ENCODE measurements around the gene DDIT4L.

The DDIT4L gene

DNA sequence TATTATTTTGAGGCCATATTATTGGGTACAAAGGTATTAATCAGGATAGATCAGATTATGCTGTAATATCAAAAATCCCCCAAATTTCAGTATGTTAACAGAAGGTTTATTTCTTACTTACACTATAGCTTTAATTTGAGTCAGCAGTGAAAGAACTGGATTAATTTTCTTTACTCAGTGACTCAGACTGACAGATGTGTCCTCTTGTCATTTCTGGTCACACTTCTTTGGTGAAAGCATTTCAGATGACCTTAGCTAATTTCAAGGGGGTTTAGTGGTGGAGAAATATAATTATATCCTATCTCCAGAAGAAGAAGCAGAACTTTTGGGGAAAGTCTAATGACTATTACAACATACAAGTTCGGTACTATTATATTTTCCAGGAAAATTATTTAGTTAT, 12.4 kb downstream of the DDIT4L start:
- DNase-seq (ENCODE audit: insufficient read length, low spot score) (no peak), FAIRE-seq (no peak)
- TF ChIP-seq POLR2A (IDR thresholded peaks at IDR 0.05; ENCODE audit: low read depth, low read length), result no peak

DNA sequence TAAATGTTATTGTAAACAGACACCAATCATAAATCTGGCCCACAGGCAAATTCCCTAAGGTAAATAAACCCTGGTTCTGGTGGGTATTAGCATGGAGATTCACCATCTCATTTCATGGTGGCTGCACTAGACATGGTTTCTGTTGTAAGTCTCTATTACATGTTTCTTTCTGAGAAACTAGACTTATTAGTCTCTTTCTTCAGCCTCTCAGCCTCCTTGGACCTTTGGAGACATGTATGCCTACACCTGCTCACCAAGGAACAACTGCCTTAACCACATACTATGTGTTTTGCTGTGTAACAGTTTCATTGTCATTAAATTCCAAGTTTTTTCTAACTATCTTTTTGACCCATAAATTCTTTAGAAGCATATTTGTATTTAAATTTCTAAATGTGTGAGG, 13.1 kb downstream of the DDIT4L start:
- FAIRE-seq, result no peak
- TF ChIP-seq POLR2A (IDR thresholded peaks at IDR 0.05; ENCODE audit: low read depth, low read length), result no peak
- DNase-seq (ENCODE audit: insufficient read length, low spot score), result no peak

DNA sequence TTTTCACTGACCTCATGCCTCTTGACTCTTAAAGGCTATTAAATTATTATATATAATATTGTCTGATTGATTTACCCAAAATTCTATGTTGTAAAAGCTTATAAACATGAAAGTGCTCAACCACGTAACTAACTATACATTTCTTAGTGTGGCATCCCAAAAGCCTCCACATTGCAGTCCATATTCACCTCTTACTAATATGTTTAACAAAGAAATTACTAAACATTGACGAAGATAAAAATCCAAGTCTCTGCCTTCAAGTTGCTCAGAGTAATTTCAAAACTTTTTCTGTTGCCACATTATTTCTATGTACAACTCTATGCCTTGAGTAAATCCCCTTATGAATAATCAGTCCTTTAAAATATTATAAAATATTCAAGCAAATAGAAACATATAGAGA, 14.4 kb downstream of the DDIT4L start:
- FAIRE-seq, result no peak
- TF ChIP-seq POLR2A (IDR thresholded peaks at IDR 0.05; ENCODE audit: low read depth, low read length), result no peak
- no peak for DNase-seq (ENCODE audit: insufficient read length, low spot score)

DNA sequence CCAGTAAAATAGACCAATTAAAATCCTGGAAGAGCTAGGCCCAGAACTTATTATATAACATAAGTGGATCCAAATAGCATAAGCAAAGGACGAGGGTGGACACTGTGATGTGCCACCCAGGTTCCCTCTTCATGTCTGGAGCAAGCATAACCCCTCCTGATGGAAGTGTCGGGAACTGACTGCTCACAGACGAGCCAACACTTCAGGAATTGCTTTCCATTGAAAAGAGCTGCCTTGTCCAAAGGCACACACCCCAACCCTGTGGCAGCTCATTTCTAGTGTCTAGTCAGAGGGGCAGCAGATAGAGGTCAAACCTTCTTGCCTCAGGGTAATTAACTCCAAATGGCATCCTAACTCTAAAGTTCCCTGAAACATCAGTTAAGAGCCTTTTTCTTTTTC, 15.3 kb downstream of the DDIT4L start:
- no peak for TF ChIP-seq POLR2A (IDR thresholded peaks at IDR 0.05; ENCODE audit: low read depth, low read length)
- FAIRE-seq, result no peak
- no peak for DNase-seq (ENCODE audit: insufficient read length, low spot score)

DNA sequence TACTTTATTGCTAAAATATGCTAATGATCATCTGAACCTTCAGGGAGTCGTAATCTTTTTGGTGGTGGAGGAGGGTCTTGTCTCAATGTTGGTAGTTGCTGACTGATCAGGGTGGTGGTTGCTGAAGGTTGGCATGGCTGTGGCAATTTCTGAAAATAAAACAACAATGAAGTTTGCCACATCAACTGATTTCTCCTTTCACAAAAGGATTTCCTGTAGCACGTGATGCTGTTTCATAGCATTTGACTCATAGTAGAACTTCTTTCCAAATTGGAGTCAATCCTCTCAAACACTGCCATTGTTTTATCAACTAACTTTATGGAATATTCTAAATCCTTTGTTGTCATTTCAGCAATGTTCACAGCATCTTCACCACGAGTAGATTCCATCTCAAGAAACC, 19.3 kb downstream of the DDIT4L start:
- FAIRE-seq (no peak), DNase-seq (ENCODE audit: insufficient read length, low spot score) (no peak)
- no peak for TF ChIP-seq POLR2A (IDR thresholded peaks at IDR 0.05; ENCODE audit: low read depth, low read length)

DNA sequence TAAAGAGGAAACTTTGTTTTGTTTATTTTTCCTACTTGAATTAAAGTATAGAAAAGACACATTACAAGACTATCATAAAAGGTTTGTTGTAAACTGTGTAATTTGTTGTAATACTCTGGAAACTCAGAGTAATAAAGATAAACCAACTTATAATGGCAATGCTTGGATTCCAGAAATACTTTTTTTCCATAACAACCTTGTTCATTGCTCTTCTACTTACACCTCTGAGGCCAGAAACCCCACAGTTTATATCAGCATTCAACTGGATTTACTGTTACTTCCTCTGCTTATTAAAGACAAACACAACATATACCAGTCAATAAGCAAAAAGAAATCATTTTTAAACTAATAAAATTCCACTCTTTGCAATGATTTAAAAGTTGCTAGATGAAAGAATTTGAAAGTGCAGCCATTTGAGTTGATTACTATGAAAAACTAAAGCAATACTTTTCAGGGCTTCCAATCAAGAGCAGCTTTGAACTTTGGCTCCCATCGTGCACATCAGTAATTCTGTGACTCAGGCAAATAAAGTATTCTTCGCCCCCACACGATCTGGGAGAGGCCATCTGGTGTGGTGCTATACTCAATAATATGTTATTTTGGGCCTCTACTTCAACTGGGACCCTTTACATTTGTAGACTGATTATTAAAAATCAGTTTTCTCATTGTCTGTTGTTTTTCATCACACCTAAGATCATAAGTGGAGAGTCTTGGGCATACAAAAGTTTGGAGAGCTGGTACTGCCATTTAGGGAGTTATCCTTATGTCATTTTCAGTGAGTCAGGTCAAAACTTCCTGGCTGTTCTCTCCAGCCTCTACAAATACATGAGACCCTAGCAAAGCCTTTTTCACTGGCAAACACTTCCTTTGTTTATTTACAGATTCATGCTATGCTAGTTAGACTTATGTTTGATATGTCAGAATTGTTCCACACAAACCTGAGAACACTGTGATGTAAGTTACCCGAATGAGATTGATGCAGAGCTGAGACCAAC, 20.5 kb downstream of the DDIT4L start:
- FAIRE-seq (no peak), DNase-seq (ENCODE audit: insufficient read length, low spot score) (no peak)
- no peak for TF ChIP-seq POLR2A (IDR thresholded peaks at IDR 0.05; ENCODE audit: low read depth, low read length)

DNA sequence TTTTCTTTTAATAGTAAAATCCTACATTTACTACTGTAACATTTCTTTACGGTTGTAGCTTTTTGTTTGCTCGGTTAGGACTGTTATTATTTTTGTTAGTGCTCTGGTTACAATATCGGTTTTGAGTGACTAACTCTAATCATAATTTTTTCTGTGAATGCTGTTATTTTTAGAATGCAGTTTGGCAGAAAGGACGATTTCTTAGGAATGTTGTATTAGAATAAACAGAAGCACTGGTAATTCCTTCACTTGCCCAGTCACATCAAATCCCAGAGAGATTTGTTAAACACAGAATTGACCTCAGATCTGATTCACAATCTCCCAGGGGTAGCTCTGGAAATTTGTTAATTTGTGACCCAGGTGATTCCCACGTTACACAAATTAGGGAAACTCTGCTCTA, 21.7 kb downstream of the DDIT4L start:
- DNase-seq (ENCODE audit: insufficient read length, low spot score) (no peak), FAIRE-seq (no peak)
- TF ChIP-seq POLR2A (IDR thresholded peaks at IDR 0.05; ENCODE audit: low read depth, low read length), result no peak

DNA sequence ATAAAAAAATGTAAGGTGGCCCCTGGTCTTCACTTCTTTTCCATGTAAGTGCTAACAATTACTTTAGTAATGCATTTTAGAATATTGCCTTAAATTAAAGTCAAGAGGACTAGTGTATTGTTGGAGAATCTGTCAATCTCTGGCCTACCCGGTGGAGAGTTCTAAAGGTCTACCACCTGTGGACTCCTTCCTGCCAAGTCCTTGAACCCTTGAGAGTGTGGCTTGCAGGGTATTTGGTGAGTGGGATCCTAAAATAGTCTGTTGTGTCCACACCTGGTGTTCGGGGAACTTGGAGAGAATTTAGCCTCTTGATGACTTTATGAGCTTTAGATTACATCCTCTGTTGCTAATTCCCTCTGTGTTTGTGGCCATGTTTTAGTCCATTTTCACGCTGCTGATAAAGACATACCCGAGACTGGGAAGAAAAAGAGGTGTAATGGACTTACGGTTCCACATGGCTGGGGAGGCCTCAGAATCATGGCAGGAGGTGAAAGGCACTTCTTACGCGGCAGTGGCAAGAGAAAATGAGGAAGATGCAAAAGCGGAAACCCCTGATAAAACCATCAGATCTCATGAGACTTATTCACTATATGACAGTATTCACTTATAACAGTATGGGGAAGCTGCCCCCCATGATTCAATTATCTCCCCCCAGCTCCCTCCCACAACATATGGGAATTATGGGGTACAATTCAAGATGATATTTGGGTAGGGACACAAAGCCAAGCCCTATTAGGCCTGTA, 23.8 kb downstream of the DDIT4L start:
- no peak for TF ChIP-seq POLR2A (IDR thresholded peaks at IDR 0.05; ENCODE audit: low read depth, low read length)
- DNase-seq (ENCODE audit: insufficient read length, low spot score) (no peak), FAIRE-seq (no peak)

DNA sequence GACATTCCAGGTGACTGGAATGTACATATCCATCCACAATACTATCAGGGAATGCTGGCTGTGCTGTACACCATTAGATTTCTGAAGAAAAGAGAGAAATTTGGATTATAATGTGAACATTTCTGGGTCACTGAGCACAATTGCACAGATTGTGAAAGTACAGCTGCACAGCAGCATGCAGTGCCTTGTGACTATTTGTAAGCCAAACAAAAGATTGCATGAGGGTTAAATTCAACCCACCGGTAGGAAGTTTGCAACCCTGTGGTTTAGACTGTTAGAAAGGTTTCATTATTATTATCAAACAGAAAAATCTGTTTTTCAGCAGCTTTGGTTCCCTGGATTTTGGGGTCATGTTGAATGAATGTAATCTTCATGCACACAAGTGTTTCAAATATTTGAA, 24.5 kb downstream of the DDIT4L start:
- no peak for TF ChIP-seq POLR2A (IDR thresholded peaks at IDR 0.05; ENCODE audit: low read depth, low read length)
- DNase-seq (ENCODE audit: insufficient read length, low spot score), result no peak
- no peak for FAIRE-seq

DNA sequence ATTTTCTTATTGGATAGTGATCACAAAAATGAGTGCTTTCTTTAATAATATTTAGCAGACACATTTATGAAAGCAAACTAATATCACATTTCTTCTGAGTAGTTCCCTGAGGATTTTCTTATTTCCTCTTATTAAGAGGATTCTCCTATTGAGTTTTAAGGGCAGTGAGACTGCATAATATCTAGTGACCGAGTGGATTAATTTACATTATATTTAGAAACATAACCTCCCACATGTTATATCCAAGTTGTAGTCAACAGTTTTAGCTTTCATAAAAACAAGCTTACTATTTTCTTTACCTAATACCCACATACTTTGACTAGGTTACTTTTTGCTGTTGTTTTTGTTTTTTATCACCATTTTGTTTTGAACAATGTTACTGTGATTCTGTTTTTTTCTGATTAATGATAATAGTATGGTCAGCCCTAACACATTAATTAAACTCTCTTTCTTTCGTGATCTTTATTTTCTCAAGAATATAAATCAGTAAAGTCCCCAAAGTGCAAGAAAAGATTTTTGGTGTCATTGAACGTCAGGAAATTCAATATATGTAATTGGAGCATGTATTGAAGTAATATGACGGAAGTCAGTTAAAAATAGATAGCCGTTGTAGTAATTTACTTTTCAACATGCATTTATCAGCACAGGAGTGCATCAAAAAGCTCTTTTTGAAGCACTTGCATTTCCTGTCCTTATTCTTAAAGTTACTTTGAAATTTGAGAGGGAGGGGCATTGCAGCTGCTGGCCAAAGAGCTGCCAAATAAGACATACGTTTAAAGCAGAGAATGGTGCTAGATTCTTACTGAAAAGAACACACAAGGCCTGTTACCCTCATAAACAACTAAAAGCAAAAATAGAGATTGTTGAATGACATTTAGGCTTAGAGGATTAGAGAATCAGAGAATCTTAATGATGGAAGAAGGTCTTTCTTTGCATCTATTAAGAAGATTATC, 25.2 kb downstream of the DDIT4L start:
- DNase-seq (ENCODE audit: insufficient read length, low spot score), result no peak
- no peak for FAIRE-seq
- no peak for TF ChIP-seq POLR2A (IDR thresholded peaks at IDR 0.05; ENCODE audit: low read depth, low read length)

DNA sequence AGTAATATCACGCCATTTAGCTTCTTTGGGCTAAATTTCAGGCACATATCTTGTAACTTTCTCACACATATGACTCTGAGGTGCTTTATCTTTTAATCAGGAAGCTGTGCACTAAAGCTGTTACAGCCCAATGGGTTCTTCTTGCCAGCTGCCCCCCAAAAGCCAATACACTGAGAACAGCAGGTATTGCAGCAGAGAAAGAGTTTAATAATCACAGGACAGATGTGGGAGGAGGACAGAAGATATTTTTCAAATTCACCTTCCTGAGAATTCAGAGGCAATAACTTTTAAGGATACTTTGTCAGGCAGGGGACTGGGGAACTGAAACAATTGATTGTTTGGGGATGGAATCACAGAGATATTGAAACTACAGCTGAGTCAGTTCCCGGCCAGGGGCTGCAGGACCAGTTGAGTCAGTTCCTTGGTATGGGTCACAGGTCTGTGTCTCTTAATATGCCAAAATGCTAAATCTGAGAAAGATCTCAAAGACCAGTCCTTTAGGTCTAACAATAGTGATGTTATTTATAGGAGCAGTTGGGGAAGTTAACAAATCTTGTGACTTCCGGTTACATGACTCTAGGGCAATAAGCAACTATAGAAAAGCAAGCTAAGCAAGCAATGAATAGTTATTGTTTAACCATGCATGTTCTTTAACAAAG, 28.1 kb downstream of the DDIT4L start:
- no peak for TF ChIP-seq POLR2A (IDR thresholded peaks at IDR 0.05; ENCODE audit: low read depth, low read length)
- FAIRE-seq (no peak), DNase-seq (ENCODE audit: insufficient read length, low spot score) (no peak)

DNA sequence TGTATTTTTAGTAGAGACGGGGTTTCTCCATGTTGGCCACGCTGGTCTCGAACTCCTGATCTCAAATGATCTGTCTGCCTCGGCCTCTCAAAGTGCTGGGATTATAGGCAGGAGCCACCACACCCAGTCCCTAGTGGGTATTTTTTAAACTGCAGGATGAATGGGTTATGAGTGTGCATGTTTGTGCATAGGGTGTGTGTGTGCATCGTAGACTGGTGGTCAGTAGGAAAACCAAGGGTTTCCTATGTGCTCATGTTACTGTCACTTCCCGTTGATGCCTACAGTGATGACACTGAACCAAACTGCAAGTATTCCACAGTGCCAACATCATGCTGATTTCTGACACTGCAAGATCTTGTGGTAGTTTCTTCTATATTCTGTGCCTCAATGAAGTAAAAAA, 41.1 kb downstream of the DDIT4L start:
- DNase-seq (ENCODE audit: insufficient read length, low spot score) (no peak), FAIRE-seq (no peak)
- no peak for TF ChIP-seq POLR2A (IDR thresholded peaks at IDR 0.05; ENCODE audit: low read depth, low read length)

DNA sequence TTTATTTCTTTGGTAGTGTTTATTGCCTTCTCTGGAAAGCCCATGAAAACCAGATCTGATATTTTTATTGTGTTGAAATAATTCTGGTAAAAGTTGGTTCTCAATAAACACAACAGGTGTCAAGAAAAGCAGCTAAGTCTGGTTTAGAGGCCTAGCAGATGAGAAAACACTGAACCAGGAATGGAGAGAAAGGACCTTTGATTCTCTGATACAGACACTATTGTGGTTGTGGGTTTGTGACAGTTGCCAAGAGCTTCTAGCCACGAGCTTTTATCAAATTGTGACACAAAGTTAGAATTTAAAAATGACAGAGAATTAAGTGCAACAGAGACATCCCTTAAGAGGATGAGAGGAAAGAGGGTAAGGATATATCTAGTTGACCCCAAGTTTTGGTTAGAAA, 42.6 kb downstream of the DDIT4L start:
- no peak for TF ChIP-seq POLR2A (IDR thresholded peaks at IDR 0.05; ENCODE audit: low read depth, low read length)
- no peak for FAIRE-seq

More for the DNA sequence above, 42.6 kb downstream of the DDIT4L start:
- DNase-seq (ENCODE audit: insufficient read length, low spot score), result no peak

Data from H54 (cell line).